SU-DHL-6 (cell line): ENCODE measurements around the gene ANKRD23.

ENCODE experiments used
- EZH2phosphoT487 ChIP-seq: fragments of 200-600 bp; sonication (generic), shearing (Covaris generic); conservative IDR thresholded peaks from 2 replicates; pipeline ENCODE4 v1.6.1; 2018; ENCODE audit warnings: mild to moderate bottlenecking, antibody characterized with exemption, low read length, moderate library complexity, mixed read lengths
- TF ChIP-seq, protein P1 (sequence below): fragments of 200-600 bp; sonication (generic); IDR thresholded peaks from one replicate; pipeline ENCODE4 v1.5.1; 2017; ENCODE audit warnings: antibody characterized with exemption, mild to moderate bottlenecking, low read length, moderate library complexity; ENCODE audit not compliant: insufficient read depth, poor library complexity, severe bottlenecking

- TF ChIP-seq, protein P1, sequence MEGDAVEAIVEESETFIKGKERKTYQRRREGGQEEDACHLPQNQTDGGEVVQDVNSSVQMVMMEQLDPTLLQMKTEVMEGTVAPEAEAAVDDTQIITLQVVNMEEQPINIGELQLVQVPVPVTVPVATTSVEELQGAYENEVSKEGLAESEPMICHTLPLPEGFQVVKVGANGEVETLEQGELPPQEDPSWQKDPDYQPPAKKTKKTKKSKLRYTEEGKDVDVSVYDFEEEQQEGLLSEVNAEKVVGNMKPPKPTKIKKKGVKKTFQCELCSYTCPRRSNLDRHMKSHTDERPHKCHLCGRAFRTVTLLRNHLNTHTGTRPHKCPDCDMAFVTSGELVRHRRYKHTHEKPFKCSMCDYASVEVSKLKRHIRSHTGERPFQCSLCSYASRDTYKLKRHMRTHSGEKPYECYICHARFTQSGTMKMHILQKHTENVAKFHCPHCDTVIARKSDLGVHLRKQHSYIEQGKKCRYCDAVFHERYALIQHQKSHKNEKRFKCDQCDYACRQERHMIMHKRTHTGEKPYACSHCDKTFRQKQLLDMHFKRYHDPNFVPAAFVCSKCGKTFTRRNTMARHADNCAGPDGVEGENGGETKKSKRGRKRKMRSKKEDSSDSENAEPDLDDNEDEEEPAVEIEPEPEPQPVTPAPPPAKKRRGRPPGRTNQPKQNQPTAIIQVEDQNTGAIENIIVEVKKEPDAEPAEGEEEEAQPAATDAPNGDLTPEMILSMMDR = no peak
- TF ChIP-seq EZH2phosphoT487 = no peak
Measured at GRCh38 chr2:96863575-96864342, 19.9 kb upstream of the ANKRD23 start.
